H1 (cell line): ENCODE measurements around the gene CYP11A1. TPM values are rescaled to one million over a fixed set of nuclear protein-coding genes. Genes with fewer than 3 reads are reported as not detected.

ENCODE experiments used
- BACH1 ChIP-seq: IDR thresholded peaks from 2 replicates; pipeline ENCODE4 v1.6.1; 2012; ENCODE audit warnings: low read length, improper control_type of control experiment
- BCL11A ChIP-seq, 2 experiments: IDR thresholded peaks; one replicate each; pipeline ENCODE4 v1.6.1; 2011; ENCODE audit warnings: low read depth in 2 of 2, low read length in 2 of 2, mild to moderate bottlenecking in 2 of 2
- CHD1 ChIP-seq: IDR thresholded peaks from 2 replicates; pipeline ENCODE4 v1.6.1; 2012; ENCODE audit warnings: low read depth, low read length, improper control_type of control experiment
- JUND ChIP-seq: IDR thresholded peaks from 2 replicates; pipeline ENCODE4 v1.6.1; 2011; ENCODE audit warnings: mild to moderate bottlenecking, improper control_type of control experiment, low read length
- NRF1 ChIP-seq: IDR thresholded peaks from 2 replicates; pipeline ENCODE4 v1.6.1; 2011; ENCODE audit warnings: mild to moderate bottlenecking, low read depth, low read length, improper control_type of control experiment
- TEAD4 ChIP-seq: IDR thresholded peaks from 2 replicates; pipeline ENCODE4 v1.6.1; 2012; ENCODE audit warnings: low read depth, low read length, inconsistent platforms, mixed read lengths
- polyA plus RNA-seq, 7 experiments: library from polyadenylated mRNA; depleted of rRNA in 3 of 7; stranded (reverse) in 5 of 7; unstranded in 2 of 7; fragments of >200 nt in 5 of 7; fragments of 200-250 nt in 2 of 7; gene quantifications; 1 replicate in 5 of 7; 2 replicates in 1 of 7; 4 replicates in 1 of 7; pipeline versions ENCODE4 v1.2.1 to v1.2.3, GENCODE V29; 2011 to 2013; ENCODE audit warnings: missing spikeins in 2 of 7, mixed read lengths in 2 of 7
- total RNA-seq: library from RNA; stranded (reverse); fragmentation: NEBNext Ultra II Directional; extraction: Animal tissue kit (Norgen Biotek cat#: 25700); gene quantifications from 2 replicates; pipeline ENCODE4 v1.2.1, GENCODE V29; 2021
- TF ChIP-seq, protein P1 (sequence below): fragments of 300-600 bp; sonication (generic); IDR thresholded peaks from 2 replicates; pipeline ENCODE4 v1.7.1; 2012; ENCODE audit warnings: low read length, moderate library complexity, mild to moderate bottlenecking, inconsistent platforms; ENCODE audit not compliant: insufficient replicate concordance

The CYP11A1 gene
- total and polyA plus RNA-seq, 2 of the 8 experiments (the other 6 are each of a cell fraction or from before 2014, with no cell fraction given): 1.9 to 7.2 TPM

DNA sequence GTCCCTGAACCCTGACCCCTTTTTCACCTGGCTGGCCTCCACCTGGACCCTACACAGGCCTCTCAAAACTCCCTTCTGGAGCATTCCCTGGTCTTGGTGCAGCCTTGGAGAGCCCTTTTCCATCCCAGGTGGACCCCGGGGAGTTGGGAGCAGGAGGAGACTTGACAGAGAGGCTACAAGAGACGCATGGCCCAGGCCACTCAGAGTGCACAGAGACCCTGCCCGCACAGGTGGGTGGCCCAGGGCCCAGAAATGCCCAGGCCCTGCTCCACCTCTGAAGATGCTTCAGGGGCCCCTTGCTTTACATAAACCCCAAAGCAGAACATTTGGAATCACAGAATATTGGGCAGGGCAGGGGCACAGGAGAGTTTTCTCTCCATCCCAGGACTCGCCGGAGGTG is 34.4 kb downstream of the CYP11A1 start (continued):
- TF ChIP-seq, protein P1, sequence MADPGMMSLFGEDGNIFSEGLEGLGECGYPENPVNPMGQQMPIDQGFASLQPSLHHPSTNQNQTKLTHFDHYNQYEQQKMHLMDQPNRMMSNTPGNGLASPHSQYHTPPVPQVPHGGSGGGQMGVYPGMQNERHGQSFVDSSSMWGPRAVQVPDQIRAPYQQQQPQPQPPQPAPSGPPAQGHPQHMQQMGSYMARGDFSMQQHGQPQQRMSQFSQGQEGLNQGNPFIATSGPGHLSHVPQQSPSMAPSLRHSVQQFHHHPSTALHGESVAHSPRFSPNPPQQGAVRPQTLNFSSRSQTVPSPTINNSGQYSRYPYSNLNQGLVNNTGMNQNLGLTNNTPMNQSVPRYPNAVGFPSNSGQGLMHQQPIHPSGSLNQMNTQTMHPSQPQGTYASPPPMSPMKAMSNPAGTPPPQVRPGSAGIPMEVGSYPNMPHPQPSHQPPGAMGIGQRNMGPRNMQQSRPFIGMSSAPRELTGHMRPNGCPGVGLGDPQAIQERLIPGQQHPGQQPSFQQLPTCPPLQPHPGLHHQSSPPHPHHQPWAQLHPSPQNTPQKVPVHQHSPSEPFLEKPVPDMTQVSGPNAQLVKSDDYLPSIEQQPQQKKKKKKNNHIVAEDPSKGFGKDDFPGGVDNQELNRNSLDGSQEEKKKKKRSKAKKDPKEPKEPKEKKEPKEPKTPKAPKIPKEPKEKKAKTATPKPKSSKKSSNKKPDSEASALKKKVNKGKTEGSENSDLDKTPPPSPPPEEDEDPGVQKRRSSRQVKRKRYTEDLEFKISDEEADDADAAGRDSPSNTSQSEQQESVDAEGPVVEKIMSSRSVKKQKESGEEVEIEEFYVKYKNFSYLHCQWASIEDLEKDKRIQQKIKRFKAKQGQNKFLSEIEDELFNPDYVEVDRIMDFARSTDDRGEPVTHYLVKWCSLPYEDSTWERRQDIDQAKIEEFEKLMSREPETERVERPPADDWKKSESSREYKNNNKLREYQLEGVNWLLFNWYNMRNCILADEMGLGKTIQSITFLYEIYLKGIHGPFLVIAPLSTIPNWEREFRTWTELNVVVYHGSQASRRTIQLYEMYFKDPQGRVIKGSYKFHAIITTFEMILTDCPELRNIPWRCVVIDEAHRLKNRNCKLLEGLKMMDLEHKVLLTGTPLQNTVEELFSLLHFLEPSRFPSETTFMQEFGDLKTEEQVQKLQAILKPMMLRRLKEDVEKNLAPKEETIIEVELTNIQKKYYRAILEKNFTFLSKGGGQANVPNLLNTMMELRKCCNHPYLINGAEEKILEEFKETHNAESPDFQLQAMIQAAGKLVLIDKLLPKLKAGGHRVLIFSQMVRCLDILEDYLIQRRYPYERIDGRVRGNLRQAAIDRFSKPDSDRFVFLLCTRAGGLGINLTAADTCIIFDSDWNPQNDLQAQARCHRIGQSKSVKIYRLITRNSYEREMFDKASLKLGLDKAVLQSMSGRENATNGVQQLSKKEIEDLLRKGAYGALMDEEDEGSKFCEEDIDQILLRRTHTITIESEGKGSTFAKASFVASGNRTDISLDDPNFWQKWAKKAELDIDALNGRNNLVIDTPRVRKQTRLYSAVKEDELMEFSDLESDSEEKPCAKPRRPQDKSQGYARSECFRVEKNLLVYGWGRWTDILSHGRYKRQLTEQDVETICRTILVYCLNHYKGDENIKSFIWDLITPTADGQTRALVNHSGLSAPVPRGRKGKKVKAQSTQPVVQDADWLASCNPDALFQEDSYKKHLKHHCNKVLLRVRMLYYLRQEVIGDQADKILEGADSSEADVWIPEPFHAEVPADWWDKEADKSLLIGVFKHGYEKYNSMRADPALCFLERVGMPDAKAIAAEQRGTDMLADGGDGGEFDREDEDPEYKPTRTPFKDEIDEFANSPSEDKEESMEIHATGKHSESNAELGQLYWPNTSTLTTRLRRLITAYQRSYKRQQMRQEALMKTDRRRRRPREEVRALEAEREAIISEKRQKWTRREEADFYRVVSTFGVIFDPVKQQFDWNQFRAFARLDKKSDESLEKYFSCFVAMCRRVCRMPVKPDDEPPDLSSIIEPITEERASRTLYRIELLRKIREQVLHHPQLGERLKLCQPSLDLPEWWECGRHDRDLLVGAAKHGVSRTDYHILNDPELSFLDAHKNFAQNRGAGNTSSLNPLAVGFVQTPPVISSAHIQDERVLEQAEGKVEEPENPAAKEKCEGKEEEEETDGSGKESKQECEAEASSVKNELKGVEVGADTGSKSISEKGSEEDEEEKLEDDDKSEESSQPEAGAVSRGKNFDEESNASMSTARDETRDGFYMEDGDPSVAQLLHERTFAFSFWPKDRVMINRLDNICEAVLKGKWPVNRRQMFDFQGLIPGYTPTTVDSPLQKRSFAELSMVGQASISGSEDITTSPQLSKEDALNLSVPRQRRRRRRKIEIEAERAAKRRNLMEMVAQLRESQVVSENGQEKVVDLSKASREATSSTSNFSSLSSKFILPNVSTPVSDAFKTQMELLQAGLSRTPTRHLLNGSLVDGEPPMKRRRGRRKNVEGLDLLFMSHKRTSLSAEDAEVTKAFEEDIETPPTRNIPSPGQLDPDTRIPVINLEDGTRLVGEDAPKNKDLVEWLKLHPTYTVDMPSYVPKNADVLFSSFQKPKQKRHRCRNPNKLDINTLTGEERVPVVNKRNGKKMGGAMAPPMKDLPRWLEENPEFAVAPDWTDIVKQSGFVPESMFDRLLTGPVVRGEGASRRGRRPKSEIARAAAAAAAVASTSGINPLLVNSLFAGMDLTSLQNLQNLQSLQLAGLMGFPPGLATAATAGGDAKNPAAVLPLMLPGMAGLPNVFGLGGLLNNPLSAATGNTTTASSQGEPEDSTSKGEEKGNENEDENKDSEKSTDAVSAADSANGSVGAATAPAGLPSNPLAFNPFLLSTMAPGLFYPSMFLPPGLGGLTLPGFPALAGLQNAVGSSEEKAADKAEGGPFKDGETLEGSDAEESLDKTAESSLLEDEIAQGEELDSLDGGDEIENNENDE: no peak
- no peak for TF ChIP-seq BCL11A (IDR thresholded peaks at IDR 0.05; ENCODE audit: low read depth in 2 of 2, low read length in 2 of 2)
- no peak for TF ChIP-seq TEAD4
- no peak for TF ChIP-seq BACH1
- no peak for TF ChIP-seq NRF1
- no peak for TF ChIP-seq JUND
- TF ChIP-seq CHD1: no peak
